Measurements from ENCODE around the gene ZFY.

- TF ChIP-seq CTCF (IDR thresholded peaks at IDR 0.05) (no peak), POLR2A (IDR thresholded peaks at IDR 0.05) (no peak)
These were observed 86.0 kb downstream of the ZFY start for GRCh38 chrY:3021176-3021575.
